AML-193 (cell line): ENCODE results near the gene PRR23E.

Source experiments
- DNase-seq, 2 experiments: peaks; one replicate each; lab custom pipeline; 2025; lab: John Stamatoyannopoulos, UW

Gene PRR23E

DNA sequence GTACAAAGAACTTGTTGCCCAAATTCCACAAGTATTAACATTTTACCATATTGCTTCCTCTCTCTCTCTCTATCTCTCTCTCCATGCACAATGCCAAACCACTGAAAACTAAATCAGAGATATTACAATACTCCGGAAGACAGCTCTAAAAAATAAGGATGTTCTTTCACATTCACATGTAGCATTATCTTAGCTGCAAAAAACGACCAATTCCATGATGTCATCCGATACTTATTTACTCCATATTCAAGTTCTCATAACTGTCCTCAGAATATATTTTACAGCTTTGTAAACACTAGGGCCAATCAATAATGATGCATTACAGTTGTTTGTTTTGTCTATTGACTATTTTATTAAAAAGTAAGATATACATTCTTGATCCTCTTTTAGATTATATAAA, 7.7 kb upstream of the PRR23E start:
- no peak for DNase-seq

DNA sequence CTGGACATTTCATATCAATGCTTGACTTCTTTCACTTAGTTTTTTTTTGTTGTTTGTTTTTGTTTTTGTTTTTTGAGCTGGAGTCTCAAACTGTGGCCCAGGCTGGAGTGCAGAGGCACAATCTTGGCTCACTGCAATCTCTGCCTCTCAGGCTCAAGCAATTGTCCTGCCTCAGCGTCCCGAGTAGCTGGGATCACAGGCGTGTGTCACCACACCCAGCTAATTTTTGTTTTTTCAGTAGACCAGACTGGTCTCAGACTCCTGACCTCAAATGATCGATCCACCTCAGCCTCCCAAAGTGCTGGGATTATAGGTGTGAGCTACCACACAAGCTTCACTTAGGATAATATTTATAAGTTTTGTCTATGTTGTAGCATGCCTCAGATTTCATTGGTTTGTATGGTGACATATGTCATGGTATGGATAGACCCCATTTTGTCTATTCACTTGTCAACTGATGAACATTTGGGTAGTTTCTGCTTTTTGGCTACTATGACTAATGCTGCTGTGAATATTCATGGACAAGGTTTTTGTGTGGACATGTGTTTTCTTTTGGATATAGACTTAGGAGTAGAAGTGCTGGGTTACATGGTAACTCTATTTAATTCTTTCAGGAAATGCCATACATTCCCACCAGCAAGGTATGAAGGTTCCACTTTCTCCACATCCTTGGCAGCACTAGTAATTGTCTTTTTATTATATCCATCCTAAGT, 6.8 kb upstream of the PRR23E start:
- DNase-seq, result no peak

DNA sequence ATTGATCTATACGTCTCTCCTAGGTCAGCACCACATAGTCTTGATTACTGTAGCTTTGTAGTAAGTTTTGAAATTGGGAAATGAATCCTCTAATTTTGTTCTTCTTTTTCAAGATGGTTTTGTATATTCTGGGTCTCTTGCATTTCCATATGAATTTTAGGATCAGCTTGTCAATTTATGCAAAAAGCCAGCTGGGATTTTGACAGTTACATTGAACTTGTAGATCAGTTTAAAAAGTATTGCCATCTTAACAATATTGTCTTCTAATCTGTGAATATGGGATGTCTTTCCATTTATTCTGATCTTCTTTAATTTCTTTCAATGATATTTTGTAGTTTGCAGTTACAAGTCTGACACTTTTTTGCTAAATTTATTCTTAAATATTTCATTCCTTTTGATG, 5.6 kb upstream of the PRR23E start:
- no peak for DNase-seq

DNA sequence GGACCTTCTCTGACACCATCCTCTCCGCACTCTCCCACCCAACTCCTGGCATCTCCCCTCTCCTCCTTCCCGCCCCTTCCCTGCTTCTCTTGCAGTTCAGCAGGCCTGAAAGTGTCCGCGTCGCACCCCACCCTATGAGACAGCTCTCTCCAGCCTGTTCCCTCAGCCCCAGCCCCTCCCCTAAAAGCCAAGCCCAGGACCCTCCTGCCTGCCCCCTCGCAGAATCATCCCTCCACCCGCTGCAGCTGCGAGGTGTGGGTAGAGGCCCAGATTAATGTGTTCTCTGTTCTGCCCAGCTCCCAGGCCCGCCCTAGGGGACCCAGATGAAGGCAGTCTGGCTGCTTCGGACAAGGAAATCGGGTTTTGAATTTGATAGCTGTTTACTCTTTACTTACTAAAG, 410 bp downstream of the PRR23E start:
- no peak for DNase-seq

DNA sequence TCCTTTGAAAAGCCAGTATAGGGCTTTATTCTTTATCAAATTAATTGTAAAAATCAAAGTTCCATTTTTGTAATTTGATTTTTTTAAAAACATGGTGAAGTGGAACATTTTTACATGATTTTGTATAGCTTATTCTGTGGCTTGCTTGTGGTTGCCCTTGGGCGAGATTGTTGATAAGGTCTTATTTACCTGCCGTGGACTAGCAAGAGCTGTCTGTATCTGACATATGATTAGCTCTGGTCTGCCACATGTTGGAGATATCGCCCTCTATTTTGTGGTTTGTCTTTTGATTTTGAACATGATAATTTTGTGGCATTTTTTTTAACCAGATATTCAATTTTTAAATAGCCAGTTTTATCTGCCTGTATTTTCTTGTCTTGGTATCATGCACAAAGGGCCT, 844 bp downstream of the PRR23E start:
- no peak for DNase-seq

DNA sequence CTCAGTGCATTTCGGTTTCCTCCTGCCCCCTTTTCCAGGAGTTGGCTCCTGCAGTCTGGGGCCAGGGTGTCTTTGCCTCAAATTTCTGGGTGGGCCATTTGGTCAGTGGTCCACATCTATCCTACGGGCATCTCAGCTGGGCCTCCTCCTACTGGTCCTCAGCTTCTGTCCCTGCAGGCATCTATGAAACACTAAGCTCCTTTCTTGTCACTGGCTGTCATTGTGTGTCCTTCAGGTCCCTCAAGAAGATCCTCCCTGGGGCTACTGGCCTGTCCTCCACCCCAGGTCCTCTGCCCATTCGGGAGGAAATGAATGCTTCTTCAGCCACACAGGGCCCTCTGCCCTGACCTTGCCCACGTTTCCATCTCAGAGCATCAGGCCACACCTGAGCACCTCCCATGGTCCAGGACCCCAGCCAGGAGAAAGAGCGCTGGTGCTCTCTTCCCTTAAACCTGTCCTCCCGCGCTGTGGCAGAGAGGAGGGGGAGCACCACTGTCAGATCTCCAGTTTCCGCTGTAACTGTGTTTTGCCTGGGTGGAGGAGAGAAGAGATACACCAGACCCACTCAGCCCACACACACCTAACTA, 1.8 kb downstream of the PRR23E start:
- no peak for DNase-seq

DNA sequence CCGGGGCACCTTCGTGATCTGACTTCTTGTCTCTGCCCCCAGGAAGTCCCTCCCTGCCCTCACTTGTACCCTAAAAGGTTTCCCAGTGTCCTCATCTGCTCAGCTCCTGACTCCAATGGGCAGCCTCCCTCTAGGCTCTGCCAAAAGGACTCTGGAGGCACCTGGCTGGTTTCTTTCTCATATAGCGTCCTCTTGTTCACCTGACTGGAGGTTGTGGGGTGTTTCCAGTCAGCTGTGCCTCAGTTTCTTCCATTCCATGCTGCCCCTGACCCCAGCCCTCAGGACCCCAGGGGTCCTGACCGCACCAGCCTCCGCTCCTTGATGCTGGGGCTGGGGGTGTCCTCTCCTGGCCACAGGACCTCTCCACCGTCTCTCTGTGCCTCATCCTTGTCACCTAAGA, 2.5 kb downstream of the PRR23E start:
- DNase-seq, result no peak

DNA sequence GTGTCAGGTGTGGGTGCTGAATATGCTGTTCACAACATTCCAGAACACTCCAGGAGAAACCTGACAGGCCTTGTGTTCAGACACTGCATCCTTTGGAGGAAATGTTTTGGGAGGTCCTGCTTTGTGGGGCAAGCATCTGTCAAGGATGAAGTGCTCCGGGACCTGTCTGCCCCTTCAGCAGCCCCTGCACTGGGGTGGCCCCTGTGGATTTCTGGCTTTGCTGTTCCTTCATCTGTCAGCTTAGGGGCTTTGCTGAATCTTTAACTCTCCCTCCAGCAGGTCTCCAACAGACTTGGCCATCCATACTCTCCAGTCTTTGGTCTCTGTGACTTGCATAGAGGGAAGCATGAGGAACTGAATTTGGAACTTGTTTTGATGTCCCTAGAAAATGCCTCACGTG, 3.1 kb downstream of the PRR23E start:
- DNase-seq, result no peak

DNA sequence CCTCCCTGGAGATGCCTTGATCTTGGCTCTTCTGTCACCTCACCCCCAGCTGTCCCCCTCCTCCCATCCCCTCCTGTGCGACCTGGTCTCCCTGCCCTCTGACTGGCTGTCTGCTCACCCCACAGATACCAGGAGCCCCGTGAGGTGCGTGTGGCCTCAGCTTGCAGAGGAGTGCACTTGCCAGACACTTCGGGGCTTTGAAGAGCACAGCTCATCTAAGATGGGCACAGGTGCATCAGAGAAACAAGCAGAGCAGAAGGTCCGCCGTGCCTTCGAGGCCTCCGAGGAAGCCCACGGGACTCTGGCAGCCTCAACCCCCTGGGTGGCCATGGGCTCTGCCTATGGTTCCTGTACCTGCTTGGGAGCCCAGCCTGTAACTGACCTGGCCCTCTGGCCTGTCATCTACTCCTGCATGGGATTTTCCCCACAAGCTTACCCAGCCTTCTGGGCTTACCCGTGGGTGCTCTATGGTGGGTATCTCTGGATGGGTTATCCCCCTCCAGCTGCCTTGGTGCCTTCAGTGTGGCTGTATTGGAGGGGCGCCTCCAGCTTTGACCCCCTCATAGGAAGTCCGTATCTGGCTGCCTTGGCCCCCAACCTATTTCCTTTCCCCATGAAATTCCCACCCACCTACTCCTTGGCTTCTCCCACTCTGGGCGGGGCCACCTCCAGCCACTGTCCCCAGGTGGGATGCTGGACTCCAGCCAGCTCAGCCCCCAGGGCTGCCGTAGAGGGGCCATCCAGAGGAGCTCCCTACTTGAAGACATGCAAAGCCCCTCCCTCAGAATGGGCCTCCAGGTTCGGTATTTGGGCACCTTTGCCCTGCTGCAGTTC, 3.8 kb downstream of the PRR23E start:
- no peak for DNase-seq

DNA sequence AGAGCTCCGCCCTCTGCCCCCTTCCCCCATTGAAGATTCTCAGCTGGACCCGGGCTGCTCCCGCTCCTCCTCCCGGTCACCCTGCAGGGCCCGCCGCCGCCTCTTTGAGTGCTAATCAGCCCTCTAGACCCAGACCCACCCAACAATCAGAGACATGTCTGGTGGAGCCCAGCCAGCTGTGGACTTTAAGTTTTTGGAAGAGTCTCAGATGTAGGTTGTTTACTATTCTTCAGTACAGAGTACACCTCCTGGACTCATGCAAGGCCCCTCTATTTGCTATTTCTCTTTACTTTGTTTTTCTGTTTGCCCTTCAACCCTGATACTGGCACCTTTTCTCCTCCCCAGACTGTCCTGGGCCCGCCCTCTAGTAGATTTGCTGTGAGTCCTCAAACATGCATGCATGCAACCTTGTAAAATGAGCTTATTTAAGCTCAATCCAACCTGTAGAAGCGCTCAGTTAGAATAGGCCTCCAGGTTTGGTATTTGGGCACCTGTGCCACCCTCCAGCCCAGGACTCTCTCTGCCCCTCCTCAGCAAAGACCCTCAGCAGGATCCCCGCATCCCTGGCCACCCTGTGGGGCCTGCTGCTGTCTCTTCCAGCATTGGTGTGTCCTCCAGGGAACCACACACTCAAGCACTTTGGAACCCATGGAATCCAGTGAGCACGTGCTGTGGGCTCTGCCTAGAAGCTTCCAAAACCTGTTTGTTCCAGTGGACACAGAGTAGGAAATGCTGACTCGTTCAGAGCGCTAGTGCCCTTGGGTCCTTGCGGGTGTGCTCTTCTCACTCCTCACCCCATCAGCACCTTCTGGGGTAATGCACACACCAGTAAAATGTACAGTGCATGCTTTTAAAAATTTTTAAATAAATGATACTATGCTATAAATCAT, 4.6 kb downstream of the PRR23E start:
- no peak for DNase-seq

DNA sequence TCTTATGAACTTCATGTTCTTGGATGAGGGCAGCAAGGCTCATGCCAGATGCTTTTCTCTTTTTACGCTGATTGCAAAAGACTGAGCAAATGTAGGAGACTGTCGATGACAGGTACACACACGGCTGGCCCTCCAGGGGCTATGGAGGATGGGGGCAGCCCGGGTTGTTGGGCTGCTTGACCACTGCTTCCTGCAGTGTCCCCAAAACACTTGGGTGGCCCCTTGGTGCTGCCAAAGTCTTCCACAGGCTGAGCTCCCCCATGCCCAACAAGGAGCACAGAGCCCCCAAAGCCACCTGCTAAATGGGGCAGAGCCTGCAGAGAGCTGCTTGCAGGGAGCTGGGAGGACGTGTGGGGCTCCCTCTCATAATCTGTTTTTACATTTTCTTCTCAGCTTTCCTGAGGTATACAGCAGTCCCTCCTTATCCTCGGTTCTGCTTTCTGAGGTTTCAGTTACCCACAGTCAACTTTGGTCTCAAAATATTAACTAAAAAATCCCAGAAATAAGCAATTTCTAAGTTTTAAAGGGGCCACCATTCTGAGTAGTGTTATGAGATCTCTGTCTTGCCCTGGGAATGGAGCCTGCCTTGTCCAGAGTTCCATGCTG, 7.3 kb downstream of the PRR23E start:
- no peak for DNase-seq

DNA sequence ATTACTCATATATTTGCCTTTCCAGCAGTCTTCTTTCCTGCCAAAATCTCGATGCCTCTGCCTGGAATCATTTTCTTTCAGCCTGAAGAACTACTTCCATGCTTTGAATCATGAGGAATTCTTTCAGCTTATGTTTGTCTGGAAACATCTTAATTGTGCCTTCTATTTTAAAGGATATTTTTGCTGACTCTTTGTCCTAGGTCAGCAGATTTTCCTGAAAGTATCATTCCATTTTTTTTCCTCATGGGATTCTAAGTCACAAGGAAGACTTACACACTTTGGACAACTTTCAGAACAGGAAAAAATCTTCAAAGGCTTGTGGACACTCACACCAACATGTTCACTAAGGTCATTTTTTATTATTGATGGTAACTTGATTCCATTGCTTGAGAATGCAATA, 10.1 kb downstream of the PRR23E start:
- no peak for DNase-seq

DNA sequence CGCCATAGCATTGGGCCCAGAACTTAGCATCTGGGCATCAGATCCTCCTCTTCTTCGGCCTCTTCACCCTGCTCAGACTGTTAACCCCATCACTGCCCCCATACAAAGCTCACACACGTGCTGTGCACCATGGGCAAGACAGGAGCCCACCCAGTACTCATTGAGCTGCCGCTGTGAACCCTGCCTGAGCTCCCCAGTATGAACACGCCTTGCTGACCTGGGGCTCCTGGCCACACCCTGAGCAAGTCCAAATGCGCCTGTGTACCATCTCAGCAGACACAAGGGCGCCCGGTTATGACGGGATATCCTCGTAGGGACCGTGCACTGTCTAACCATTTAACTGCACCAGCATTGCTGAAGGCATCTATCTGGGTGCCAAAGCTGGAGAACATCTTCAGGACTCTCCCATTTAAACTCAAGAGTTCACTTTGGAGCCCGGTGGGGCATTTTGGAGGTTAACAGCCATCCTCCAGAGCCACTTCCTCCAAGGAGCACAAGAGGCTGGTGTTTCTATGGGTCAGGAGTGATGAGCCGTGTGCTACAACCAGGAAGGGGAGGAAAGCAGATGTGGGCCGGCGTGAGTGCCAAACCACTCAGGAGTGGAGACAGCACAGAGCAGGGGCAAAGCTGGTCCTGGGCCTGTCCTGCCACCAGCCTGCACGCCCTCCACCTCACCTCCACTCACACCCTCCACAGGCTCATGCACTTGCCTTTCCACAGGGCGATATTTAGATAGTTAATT, 12.1 kb downstream of the PRR23E start:
- DNase-seq, result no peak

DNA sequence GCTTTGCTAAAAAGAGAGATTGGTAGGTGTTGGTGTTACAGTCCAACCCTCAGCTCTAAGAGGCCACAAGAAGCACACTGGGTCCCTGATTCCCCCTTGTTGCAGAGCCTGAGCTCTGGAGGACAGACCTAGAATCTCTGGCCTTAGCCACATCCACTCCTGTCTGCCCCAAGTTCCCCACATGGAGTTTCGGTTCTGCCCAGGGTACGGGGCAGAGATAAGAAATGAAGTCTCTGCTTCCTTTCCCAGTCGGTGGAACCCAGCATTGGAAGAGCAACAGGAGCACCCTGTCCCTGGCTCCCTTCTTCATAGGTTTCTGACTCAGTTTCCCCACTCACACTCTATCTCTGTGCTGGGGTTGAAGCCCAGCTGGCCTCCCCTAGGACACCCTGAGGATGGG, 13.2 kb downstream of the PRR23E start:
- no peak for DNase-seq

DNA sequence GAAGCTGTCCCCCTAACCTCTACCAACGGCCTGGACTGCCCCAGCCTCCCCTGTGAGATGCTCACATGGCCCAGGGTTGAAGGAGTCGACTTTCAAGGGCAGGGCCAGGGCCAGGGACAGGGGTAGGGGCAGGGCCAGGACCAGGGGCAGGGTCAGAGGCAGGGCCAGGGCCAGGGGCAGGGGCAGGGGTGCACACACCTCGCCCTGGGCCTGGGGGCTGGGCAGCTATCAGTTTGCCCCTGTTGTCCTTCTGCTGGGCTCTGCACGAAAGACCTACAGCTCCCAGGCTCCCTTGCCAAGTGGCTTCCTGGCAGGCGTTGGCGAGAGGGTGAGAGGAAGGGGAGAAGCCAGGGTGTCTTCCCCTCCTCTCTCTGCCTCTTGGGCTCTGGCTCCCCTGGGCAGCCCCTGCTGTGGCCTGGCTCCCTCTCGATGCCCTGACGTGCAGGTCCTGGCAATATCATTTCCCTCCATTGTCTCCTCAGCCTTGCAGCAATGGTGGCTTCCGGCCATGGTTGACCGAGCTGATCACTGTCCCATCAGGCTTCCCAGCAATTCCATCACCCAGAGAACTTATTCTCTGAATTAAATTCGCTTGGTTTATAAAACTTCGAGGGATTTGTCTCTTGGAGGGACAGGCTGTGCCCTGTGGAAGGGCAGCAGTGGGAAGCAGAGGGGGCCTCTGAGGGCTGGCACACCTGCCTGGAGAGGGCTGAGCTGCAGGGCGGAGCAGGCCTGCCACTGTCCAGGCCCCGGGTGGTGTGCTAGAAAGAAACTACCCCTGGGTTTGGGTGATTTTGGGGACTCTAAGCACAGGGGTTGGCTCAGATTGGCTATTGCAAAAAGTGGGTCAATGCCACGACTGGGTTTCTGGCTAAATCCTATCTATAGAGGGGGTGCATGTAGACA, 13.9 kb downstream of the PRR23E start:
- DNase-seq, result no peak

DNA sequence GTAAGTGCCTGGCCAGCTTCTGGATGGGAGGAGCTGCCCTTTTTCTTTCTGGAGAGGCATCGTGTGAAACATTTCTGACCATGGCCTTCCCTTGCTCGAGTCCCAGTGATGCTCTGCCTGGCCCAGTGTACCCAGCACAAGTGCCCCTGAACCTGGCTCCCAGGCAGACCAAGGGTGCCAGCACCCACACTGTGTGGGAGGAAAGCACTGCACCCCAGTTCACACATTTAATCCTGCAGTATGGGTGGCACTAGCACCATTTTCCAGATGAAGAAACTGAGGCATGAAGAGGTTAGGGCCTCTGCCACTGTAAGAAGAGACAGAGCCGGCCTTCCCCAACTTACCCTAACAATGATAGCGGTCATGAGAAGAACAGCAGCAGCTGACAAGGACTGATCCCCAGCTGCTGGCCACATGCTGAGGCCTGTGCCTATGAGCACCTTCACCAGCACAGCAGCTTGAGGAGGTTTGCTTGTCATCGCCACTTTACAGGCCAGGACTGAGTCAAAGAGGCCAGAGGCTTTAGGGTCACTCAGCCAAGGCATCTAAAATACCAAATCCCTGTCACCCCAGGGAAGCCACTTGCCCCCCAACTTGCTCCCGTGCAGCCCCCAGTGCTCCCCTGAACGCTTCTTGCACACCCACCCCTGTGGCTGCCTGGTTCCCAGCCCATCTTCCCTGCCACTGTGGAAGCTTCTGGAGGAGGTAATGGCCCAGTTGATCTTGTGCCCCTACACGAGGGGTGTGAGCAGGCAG, 15.0 kb downstream of the PRR23E start:
- no peak for DNase-seq

DNA sequence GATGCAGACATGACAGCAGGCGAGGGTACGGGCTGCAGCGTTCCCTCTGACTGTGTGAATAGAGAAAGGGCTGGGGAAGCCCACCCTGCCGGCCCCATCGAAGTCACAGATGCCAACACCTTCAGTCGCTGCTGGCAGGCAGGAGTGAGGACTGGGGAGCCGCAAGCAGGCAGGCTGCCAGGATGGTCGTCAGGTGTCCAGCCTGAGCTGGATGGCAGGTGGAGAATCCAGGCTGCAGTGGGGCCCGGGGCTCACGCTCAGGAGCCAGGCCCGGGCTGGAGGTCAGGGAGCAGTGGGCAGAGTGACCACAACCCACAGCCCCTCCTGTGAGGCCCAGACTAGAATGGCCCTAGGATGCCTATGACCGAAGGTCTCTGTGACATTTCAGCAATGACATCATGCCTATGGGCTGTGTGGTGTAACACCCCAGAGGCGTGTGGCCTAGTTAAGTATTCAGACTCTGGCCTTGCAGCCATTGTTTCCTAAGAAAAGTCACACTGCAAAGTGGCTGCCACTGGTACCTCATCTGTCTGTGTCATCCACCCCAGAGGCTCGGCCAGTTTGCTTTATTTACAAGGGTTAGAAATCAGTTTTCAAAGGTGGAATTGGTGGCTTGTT, 15.7 kb downstream of the PRR23E start:
- DNase-seq, result no peak

DNA sequence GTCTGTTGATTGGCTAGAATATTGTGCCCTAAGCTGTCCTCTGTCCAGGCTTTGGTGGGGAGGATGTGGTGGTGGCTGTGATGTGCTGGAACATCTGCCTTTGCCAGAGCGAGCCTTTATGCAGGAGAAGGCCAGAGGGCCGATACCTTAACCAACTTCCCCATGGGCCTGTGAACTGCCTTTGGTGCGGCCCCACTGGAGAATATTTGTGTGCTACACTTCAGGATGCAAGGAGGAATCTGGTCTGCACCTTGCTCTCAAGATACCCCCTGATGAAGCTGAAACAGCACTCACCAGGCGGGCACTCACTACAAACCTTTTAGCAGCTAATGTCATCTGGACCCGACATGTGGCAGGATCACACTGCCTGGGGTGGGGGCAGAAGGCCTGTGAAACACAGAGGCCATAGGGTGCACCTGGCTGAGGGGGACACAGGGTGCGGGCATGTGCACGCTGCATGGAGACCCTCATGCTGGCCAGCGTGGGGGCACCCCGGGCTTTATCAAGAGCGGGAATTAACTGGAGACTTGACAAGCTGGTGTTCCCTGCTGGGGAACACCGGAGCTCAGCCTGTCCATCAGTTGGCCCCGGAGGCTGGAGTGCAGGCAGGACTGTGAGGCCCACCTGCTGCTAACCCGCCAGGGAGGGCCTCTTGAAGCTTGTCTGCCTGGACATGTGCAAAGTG, 16.4 kb downstream of the PRR23E start:
- no peak for DNase-seq
